Embryonic facial prominence (tissue), 1 donor: Measurements from ENCODE around the gene C6orf15.

ENCODE experiments used
- DNase-seq: peaks from one replicate; pipeline ENCODE4 v3.0.0-alpha.2; 2016; ENCODE audit errors: extremely low spot score

C6orf15 gene

GRCh38 chr6:31112478-31112877 lies at the start of gene C6orf15:
TSS of gene C6orf15 (minus strand) at chr6:31112575. CDS start at chr6:31112555, 20 bp downstream.
- no peak for DNase-seq

DNA sequence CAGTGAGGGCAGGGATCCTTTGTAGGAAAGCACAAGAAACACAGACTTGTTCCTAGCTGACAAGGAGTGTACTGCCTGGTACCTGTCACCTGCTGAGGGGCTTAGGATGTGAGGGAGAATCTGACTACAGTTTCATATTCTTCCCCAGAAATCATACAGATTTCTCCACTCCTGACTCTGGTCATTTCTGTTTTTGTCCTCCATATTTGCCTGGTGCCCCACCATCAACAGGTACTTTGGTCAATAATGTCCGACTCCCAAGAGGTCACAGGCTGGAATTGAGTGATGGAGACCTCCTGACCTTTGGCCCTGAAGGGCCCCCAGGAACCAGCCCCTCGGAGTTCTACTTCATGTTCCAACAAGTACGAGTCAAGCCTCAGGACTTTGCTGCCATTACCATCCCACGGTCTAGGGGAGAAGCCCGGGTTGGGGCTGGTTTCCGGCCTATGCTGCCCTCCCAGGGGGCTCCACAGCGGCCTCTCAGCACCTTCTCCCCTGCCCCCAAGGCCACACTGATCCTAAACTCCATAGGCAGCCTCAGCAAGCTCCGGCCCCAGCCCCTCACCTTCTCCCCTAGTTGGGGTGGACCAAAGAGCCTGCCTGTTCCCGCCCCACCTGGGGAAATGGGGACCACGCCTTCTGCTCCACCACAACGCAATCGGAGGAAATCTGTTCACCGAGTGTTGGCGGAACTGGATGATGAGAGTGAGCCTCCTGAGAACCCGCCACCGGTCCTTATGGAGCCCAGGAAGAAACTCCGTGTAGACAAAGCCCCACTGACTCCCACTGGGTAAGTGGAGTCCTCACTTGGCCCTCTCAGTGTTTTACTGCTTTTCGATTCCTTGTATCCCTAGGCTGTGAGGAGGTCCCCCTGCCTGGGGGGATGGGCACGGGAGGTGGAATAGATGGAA lies 49.1 kb upstream of the C6orf15 start:
- no peak for DNase-seq

DNA sequence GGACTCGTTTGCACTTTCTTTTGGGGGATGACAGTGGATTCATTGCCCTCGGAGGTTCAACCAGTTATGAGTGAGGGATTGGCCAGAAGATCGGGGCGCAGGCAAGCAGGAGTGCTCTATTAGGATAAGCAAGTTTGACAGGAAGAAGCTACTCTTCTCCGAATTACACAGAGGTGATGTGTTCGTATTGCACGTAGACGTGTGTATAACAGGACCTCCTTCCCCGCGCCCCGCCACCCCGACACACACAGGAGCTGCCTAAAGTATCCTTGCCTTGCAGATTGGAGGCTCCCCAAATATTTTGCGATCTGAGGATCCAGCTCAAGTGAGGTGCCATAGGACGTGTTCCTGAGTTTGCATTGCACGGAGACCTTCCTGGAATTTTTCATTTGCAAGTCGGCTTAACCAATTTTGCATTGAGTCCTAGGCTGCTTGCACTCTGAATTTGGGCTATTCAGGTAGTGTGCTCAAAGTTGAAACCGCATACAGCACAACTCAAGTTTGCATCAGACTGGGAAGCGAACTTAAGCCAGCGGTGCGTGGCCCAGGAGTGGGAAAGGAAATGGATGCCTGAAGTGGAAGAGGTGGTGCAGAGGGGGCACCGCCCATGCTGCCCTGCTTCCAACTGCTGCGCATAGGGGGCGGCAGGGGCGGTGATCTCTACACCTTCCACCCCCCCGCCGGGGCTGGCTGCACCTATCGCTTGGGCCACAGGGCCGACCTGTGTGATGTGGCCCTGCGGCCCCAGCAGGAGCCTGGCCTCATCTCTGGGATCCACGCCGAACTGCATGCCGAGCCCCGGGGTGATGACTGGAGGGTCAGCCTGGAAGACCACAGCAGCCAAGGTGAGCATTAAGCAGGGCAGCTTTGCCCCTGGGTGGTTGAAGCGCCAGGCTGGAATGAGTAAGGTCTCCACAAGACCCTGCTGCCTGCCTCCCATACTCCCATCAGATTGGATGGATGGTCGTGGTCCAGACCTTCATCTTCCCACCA lies 46.8 kb upstream of the C6orf15 start:
- DNase-seq, result no peak

GRCh38 chr6:31158140-31158862 lies 45.9 kb upstream of the C6orf15 start, which contains the start of gene TCF19:
TSS of gene TCF19 (plus strand) at chr6:31158589. CDS start at chr6:31159470, 881 bp downstream.
- peak; percentile 99 for DNase-seq

- no peak for DNase-seq
Observed at GRCh38 chr6:31157513-31158139, 45.3 kb upstream of the C6orf15 start, which contains the start of gene CCHCR1. TSS of gene CCHCR1 (minus strand) at chr6:31157802. CDS start at chr6:31157600, 202 bp downstream.

- DNase-seq, result no peak
Observed at GRCh38 chr6:31156641-31157040, 44.3 kb upstream of the C6orf15 start.

DNA sequence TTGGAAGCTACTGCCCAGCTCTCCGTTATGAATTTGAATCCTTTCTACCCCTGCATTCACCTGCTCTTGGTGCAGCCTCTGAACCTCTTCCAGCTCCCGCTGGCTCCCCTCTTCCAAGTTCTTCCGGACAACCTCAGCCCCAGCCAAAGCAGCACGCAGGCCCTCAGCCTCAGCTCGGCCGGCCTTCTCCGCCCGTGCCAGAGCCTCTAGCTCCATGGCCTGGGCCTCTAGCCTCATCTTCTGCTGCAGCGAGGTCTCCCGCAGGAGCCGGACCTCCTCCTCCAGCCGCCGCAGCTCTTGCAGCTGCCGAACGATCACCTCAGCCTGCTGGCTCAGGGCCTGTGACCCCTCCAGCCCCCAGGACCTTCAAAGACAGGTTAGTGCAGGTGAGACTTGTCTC lies 42.1 kb upstream of the C6orf15 start:
- DNase-seq, result no peak

DNA sequence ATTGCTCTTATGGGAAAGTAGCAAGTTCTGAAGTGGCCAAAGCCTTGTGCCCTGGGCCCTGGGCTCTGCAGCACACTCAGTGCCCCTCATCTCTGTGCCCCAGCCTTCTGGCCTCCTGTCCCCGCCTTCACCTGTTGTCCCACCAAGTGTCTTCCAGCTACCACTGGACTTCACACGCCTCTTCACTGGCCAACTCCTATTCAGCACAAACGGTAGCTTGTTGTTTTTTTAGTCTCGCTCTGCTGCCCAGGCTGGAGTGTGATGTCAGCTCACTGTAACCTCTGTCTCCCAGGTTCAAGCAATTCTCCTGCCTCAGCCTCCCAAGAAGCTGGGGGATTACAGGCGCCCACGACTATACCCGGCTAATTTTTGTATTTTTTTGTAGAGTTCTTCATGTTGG lies 40.4 kb upstream of the C6orf15 start:
- DNase-seq, result no peak

DNA sequence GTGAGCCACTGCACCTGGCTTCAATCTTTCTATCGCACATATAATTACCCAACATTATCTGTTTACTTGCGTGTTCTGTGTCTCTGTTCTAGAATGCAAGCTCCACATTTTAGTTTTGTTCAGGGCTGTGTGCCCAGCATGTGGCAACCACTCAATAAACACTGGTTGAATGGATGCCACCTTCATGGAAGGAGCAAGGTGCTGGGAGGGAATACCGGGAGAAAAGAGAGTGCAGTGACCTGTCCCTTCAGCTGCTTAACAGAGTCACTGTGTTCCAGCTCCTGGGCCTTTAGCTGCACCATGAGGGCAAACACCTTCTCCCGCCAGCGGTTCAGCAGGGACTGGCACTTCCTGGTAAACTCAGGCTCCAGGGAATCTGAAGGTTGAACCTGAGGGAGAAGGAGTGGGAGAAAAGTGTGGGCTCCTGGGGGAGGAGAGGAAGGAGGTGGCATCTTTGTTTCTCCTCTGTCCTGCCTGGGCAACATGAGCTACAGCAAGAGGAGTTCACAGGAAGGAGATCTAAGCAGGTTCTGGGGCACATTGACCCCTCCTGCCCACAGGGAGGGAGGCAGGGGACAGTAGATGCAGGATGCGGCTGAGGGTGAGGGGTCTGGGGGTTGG lies 37.6 kb upstream of the C6orf15 start:
- DNase-seq, result no peak

GRCh38 chr6:31145386-31145785 lies 33.0 kb upstream of the C6orf15 start:
- DNase-seq, result no peak

- no peak for DNase-seq
Observed at GRCh38 chr6:31144970-31145340, 32.6 kb upstream of the C6orf15 start.

GRCh38 chr6:31144296-31144969 lies 32.1 kb upstream of the C6orf15 start:
- no peak for DNase-seq

DNA sequence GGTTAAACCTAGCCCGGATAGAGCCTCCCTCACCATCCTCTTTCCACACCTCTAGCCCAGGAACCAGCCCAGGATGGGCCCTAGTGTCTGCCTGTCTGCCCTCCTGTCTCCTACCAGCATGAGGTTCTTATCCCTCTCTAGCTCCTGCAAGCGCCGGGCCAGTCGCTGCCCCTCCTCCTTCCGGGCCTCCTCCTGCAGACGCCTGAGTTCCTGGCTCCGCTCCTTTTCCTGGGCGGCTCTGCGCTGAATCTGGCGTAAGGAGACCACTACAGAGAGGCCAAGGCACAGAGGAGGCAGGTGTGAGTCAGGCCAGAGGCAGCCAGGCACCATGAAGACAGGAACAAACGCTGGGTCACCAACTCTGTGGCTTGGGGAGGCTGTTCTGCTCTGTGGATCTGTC lies 30.8 kb upstream of the C6orf15 start:
- DNase-seq, result no peak

- DNase-seq, result no peak
Observed at GRCh38 chr6:31142361-31142761, 30.0 kb upstream of the C6orf15 start.

DNA sequence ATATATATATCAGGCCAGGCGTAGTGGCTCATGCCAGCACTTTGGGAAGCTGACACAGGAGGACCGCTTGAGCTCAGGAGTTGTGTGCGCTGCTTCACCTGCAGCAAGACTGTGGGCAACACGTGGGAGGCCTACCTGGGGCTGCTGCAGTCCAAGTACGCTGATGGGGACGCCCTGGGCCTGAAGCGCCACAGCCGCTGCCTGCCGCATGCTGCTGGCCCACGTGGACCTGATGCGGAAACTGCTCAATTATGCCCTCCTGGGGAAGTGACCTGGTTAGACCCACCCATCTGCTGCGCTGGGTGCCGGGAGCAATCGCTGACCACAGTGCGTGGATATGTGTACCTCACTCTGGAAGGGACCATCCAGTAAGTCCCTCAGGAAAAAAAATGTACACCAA lies 28.3 kb upstream of the C6orf15 start:
- no peak for DNase-seq

DNA sequence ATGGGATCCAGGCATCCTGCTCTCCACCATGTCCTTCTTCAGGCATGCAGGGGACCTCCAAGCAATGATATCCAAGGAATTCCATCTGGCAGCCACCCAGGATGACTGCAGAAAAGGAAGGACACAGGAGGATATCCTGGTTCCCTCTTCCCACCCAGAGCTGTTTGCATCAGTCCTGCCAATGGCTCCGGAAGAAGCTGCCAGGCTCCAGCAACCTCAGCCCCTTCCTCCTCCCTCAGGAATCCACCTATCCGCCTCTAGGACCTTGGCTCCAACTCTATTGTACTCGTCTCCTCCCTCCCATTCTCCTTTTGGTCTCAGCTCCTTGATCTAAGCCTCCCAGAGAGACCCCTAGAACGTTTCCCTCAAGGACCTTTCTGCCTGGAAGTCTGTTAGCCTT lies 27.2 kb upstream of the C6orf15 start:
- DNase-seq, result no peak

GRCh38 chr6:31138982-31139381 lies 26.6 kb upstream of the C6orf15 start, which contains the start of gene PSORS1C2:
TSS of gene PSORS1C2 (minus strand) at chr6:31139066. CDS start at chr6:31139026, 40 bp downstream.
- DNase-seq, result no peak

GRCh38 chr6:31135710-31136109 lies 23.3 kb upstream of the C6orf15 start:
- DNase-seq, result no peak

- no peak for DNase-seq
Observed at GRCh38 chr6:31132806-31133205, 20.4 kb upstream of the C6orf15 start.

DNA sequence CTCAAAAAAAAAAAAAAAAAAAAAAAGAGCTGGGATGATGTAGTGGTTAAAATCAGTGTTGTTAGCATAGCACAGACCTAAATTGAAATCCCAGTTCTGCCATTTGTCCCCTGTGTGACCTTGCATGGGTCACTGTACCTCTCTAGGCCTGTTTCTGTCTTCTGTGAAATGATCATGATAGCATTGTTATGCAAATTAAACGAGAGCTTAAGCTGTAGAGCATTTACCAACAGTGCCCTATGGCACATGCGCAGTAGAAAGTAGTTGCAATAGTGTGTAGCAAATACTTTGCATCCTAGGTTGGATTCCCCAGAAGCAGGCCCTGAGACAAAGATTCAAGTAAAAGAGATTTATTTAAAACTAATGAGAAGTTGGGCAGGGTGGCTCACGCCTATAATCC lies 19.2 kb upstream of the C6orf15 start:
- DNase-seq, result no peak
